Fibroblast of skin of right quadriceps (primary cell): ENCODE measurements around the gene ZNF846.
"Not testable (repeated sequence)": the region's sequence is repeated elsewhere in the genome, so short reads cannot be mapped to it uniquely, and the experiment has no call there.

ENCODE experiments used
- DNase-seq: peaks from one replicate; pipeline ENCODE4 v3.0.0-alpha.2; 2013

ZNF846 gene

GRCh38 chr19:9782338-9782737 is 13.8 kb upstream of the ZNF846 start:
- no peak for DNase-seq

GRCh38 chr19:9757544-9758501 is 10.7 kb downstream of the ZNF846 start:
- DNase-seq, result peak; percentile 5

GRCh38 chr19:9752701-9753443 is 15.7 kb downstream of the ZNF846 start:
- DNase-seq, result no peak

- DNase-seq, result no peak
Measured at GRCh38 chr19:9751446-9751845, 17.1 kb downstream of the ZNF846 start.

GRCh38 chr19:9741476-9742171 is 26.9 kb downstream of the ZNF846 start:
- no peak for DNase-seq

- no peak for DNase-seq
Measured at GRCh38 chr19:9735986-9736385, 32.6 kb downstream of the ZNF846 start.

- DNase-seq, result not testable (repeated sequence)
Measured at GRCh38 chr19:9730056-9730455, 38.5 kb downstream of the ZNF846 start.

- DNase-seq, result no peak
Measured at GRCh38 chr19:9729162-9729561, 39.4 kb downstream of the ZNF846 start.

- DNase-seq, result no peak
Measured at GRCh38 chr19:9727644-9728043, 40.9 kb downstream of the ZNF846 start.

- DNase-seq, result not testable (repeated sequence)
Measured at GRCh38 chr19:9725508-9726201, 42.9 kb downstream of the ZNF846 start.

GRCh38 chr19:9724157-9724556 is 44.4 kb downstream of the ZNF846 start:
- DNase-seq, result no peak

GRCh38 chr19:9721861-9722260 is 46.7 kb downstream of the ZNF846 start:
- DNase-seq, result no peak

- no peak for DNase-seq
Measured at GRCh38 chr19:9720541-9720940, 48.0 kb downstream of the ZNF846 start.

- no peak for DNase-seq
Measured at GRCh38 chr19:9711815-9712214, 56.7 kb downstream of the ZNF846 start.

- DNase-seq, result no peak
Measured at GRCh38 chr19:9709305-9709704, 59.2 kb downstream of the ZNF846 start.

- DNase-seq, result no peak
Measured at GRCh38 chr19:9705836-9706235, 62.7 kb downstream of the ZNF846 start.

GRCh38 chr19:9702186-9702585 is 66.4 kb downstream of the ZNF846 start:
- DNase-seq, result no peak
